ENCODE results near the gene KIF22.

Gene KIF22

DNA sequence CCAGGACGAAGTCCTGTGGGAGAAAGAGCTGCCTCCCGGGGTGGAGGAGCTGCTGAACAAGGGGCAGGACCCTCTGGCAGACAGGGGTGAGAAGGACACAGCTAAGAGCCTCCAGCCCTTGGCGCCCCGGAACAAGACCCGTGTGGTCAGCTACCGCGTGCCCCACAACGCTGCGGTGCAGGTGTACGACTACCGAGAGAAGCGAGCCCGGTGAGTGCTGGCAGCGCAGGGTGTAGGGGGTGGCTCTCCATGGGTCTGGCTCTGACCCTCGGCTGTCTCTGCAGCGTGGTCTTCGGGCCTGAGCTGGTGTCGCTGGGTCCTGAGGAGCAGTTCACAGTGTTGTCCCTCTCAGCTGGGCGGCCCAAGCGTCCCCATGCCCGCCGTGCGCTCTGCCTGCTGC, 51.1 kb downstream of the KIF22 start:
- no peak for DNase-seq (ENCODE audit: low spot score)

DNA sequence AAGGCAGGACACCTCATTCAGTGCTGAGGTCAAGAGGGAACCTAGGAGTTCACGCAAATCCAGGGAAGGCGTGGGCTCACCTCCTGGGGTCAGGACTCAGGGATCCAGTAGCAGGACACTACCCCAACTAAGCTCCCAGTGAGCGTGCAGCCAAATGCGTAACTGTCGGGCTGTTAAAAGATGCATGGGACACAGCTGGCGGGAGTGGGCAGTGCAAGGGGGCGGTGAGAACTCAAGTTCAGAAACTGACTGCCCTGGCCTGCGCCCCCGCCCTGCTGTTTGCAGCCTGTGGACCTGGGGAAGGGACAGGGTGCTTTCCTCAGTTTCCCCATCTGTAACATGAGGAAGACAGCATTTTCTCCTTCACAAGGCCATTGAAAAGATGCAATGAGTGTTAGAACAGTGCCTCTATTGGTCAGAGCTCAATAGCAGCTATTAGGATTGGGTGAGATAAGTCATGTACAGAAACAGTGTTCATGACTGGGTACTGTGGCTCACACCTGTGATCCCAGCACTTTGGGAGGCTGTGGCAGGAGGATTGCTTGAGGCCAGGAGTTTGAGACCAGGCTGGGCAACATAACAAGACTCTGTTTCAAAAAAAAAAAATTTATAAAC, 52.3 kb downstream of the KIF22 start:
- DNase-seq (ENCODE audit: low spot score): no peak

DNA sequence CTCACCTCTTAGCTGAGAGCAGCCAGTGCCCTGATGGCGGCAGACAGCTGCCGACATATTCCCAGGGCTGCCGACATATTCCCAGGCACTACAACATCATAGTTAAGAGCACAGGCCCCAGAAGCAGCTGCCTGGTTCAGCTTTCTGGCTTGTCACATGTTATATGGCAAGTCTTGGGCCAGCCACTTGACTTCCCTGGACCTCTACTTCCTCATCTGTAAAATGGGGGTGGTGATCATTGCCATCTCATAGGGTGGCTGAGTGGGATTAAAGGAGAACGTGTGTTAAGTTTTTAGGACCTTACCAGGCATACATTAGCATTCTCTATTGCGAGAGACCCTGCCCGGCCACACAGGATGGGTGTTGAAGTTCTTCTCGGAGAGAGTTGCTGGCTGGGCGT, 53.4 kb downstream of the KIF22 start:
- no peak for DNase-seq (ENCODE audit: low spot score)

DNA sequence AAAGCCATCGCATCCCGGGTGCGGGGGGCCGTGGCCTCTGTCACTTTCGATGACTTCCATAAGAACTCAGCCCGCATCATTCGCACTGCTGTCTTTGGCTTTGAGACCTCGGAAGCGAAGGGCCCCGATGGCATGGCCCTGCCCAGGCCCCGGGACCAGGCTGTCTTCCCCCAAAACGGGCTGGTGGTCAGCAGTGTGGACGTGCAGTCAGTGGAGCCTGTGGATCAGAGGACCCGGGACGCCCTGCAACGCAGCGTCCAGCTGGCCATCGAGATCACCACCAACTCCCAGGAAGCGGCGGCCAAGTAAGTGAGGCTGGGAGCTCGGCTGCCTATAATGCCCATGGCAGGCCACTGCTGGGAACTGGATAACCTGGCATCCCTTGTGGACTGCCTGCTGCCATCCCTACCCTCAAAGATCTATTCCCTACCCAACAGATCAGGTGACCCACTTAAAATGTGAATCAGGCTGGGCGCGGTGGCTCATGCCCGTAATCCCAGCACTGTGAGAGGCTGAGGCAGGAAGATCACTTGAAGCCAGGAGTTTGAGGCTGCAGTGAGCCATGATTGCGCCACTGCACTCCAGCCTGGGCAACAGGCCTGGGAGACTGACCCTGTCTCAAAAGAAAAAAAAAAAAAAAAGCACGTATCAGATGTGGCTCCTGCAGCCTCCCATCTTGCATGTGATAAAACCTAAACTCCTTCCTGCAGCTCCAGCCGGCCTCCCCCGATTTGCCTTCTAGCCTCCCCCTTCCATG, 54.2 kb downstream of the KIF22 start:
- DNase-seq (ENCODE audit: low spot score): no peak

DNA sequence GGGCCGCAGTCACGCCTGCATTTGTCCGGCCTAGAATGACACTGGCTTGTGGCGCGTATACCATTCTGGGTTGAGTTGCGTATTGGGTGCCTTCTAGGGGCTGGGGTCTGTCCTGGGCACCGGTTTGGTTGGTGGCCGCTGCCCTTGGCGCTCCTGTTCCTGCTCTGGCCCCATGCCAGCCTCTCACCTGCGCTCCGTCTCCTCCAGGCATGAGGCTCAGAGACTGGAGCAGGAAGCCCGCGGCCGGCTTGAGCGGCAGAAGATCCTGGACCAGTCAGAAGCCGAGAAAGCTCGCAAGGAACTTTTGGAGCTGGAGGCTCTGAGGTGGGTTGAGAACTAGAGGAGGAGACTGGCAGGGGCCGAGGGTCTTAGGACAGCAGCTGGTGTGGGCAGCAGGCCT, 55.1 kb downstream of the KIF22 start:
- no peak for DNase-seq (ENCODE audit: low spot score)

DNA sequence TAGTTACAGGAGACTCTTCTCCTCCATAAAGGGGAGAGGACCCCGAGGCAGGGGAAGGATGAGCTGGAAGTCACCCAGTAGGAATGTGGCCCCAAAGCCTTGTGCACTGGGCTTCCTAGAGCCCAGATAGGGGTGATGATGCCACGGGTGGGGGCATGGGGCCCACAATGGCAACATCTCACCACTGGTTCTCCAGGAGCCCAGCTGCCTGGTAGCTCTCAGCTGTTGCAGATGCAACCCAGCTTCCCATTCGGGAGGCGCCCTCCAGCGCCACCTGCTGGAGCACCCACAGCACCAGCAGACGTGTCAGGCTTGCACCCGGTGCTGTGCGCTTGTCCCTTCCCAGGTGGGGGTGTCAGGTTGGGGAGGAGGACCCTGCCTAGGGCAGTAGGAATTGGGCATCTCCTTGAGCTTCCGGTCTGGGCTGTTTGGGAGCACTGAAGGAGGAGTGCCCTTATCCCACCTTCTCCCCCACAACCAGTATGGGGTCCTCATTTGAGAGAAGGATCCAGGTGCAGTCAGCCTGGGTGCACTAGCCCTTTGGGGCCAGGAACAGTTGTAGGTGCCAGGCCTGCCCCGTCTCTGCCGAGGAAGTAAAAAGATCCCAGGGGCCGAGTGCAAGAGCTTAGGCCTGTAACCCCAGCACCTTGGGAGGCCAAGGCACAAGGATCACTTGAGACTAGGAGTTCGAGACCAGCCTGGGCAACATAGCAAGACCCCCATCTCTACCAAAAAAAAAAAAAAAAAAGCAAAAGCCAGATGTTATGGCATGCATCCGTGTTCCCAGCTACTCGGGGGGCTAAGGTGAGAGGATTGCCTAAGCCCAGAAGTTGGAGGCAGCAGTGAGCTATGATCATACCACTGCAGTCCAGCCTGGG, 58.1 kb downstream of the KIF22 start:
- peak; percentile 88 for DNase-seq (ENCODE audit: low spot score)

DNA sequence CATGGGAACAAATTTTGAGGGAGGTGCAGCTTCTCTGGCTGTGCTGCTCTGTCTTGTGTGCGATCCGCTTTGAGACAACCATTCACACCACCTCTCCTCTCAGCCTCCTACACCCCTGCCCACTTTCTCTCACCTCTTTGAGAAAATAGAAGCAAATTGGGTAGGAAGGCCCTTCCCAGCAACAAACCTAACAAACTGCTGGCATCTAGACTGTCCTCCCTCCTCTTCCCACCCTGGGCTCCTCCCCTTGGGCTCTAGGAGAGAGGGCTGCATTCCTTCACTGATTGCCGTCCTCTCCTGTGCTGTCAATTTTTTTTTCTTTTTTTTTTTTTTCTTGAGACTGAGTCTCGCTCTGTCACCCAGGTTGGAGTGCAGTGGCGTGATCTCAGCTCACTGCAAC, 59.0 kb downstream of the KIF22 start:
- DNase-seq (ENCODE audit: low spot score): no peak

DNA sequence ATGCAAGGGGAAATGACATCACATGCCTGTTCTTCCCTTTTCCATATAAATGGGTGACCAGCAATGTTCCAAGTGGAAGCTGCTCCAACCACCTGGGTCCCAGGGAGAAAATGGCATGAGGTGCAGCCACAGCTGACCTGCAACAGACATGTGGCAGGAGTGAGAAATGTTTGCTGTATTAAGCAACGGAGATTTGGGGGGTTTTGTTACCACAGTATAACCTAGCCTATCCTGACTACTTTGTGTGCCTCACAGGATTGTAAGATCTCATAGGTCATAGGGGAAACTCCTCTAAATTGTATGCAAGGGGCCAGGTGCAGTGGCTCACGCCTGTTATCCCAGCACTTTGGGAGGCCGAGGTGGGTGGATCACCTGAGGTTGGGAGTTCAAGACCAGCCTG, 60.4 kb downstream of the KIF22 start:
- no peak for DNase-seq (ENCODE audit: low spot score)

DNA sequence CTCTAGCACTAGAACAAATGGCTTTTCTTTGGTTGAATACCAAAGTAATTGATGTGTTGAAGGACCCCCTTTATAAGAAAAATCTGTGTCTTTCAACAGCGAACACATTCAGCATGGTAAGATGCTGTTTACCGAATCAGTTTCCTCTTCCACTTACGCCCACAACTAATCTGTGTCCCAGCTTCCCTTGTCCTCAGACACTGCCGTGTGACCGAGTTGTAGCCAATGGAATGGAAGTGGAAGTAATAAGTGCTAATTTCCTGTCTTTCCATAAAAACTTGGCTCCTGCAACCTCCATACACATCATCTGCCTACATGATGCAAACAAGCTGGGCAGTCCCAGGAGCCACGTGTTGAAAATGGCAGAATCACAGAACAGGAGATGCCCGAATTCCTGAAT, 62.1 kb downstream of the KIF22 start:
- DNase-seq (ENCODE audit: low spot score): no peak

DNA sequence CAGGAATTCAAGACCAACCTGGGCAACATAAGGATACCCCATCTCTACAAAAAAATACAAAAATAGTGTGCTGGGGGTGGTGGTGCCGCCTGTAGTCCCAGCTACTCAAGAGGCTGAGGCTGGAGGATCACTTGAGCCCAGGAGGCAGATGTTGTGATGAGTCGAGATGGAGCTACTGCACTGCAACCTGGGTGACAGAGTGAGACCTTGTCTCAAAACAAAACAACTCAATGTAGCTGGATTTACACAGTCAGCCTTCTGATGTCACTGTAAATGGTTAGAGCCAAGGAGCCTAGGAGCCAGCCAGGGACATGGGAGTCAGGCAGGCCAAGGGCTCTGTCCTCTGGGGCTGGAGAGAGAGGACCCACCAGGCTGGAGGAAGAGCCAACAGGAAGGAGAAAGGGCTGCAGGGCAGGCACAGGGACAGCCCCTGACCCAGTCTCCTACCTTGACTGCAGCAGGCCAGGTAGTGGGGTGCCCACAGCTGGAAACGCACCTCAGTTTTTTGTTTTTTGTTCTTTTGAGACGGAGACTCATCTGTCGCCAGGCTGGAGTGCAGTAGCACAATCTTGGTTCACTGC, 64.1 kb downstream of the KIF22 start:
- no peak for DNase-seq (ENCODE audit: low spot score)
